NCI-H1105 (cell line): Measurements from ENCODE around the gene ATP5ME.
"Not testable (repeated sequence)": the region's sequence is repeated elsewhere in the genome, so short reads cannot be mapped to it uniquely, and the experiment has no call there.

Source experiments
- DNase-seq: peaks from one replicate; lab custom pipeline; 2025; lab: John Stamatoyannopoulos, UW

ATP5ME gene

DNA sequence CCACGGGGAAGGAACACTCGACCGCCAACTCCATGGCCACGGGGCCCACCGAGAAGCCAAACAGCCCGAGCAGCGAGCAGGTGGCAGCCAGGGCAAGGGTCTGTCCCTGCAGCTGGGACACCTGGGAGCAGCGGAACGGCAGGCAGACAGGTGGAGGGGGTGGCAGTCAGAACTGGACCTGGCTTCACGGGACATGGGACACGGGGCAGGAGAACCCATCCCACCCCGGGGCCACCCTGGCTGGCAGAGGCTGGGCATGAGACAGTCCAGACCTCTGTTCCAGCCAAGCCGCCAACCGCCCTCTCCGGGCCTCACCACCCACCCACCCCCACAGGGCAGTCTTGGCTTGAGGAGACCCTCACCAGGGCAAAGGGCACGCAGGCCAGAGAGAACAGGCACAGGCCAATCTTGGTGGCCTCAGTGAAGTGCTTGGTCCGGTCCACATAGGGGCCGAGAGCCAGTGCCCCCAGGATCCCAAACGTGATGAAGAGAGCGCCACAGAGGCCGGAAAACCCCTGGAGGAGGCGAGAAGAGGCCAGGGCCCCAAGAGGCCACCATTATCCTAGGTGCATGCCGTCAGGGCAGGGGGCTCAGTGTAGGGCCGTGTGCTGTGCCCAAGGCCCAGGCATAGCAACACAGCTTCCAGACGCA, 9.3 kb upstream of the ATP5ME start:
- DNase-seq, result no peak

DNA sequence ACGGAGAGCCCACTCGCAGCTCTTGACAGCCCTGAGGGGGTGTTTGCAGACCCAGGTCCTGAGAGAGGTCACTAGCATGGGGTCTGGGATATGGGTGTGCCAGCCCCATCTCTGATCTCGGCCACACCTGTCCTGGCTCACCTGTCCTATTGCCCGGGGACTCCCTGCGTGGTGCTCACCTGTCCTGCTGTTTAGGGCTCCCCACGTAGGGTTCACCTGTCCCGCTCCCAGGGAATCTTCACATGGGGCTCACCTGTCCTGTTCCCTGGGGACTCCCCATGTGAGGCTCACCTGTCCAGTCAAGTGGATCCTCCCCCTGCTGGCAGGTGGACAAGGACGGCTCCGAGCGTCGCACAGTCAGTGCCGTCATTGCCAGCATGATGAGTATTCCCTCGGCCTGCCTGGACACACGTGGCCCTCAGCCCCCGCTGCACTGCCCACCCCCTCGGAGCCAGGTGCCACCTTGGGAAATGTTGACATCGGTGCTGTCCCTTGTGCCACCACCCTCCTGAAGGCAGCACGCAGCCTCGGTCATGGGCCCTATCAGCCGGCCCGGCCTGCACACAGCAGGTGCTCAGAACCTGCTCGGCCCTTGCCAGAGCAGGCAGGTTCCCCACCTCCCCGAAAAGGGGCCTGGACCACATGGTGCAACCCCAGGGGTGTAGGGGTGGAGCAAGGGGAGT, 8.6 kb upstream of the ATP5ME start:
- no peak for DNase-seq

DNA sequence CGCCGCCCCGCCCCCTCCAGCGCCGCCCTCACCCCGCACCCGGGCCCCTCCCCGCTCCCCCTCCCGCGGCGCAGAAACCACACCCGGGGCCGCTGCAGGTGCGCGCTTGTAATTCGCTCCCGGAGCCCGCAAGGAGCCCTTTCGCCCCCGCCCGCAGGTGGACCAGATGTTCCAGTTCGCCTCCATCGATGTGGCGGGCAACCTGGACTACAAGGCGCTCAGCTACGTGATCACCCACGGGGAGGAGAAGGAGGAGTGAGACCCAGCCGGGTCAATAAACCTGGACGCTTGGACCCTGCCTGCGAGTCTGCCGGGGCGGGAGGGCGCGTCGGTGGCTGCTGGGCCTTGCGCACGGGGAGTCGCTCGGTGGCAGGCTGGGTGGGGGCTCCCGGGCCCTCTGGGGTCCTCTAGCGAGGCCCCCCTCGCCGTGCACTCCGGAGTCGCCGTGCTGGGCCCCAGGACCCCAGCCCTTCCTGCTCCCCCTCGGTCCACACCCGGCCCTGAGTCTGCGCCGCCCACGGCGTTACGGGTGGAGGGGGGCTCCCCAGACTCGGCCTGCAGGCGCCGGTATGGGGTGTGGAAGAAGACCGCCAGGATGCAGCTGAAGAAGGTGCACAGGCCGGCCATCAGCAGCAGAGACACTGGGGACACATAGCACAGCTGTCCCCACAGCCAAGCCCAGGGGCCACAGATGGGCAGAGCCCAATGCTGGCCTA, 7.8 kb upstream of the ATP5ME start:
- peak; percentile 60 for DNase-seq

GRCh38 chr4:680928-681645, 7.0 kb upstream of the ATP5ME start:
- DNase-seq, result no peak

- no peak for DNase-seq
Measured at GRCh38 chr4:680551-680927, 6.5 kb upstream of the ATP5ME start.

DNA sequence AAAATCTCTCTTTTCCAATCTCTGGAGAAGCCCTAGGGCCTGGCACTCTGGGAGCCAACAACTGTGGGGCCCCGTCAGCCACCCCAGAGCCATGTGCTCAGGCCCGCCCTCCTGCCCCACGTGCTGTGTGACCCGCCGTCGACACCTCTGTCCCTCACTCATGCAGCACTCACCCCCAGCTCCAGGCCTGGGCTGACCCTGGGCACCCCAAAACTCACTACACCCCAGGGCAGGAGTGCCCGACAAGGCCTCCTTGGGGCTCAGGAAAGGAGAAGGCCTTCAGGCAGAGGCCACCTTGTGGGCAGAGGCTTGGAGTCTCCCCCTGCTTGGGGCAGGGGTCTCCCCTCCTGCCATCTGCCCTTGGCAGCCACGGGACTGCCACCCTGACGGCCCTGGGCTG, 6.0 kb upstream of the ATP5ME start:
- DNase-seq, result no peak

DNA sequence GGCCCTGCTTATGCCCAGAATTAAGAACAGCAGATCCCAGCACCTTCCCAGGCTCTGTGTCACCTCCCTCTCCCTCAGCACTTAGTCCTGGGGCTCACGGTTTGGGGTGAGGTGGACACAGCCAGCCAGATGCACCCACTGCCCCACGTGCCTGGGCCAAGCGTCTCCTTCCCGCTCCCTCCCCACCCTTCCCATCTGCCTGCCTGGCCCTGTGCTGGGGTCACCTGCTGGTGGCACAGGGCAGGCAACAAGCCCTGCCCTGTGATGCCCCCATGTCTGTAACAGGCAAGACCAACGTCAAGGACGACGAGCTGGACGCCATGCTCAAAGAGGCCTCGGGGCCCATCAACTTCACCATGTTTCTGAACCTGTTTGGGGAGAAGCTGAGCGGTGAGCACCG, 5.6 kb upstream of the ATP5ME start:
- no peak for DNase-seq

DNA sequence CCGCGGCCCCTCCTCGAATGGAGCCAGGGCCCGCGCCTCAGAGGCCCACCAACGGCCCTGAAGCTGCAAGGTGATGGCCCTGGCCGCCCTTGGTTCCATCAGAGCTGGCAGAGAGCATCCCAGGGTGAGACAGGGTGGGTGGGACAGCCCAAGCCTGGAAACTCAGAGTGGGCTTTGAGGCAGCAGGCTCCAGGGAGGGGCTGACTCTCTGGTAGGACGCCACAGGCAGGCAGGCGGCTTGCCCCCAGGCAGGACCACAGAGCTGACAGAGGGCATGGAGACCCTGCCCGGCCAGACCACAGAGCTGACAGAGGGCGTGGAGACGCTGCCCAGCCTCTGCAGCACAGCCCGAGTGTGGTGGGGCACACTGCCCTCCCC, 5.0 kb upstream of the ATP5ME start:
- no peak for DNase-seq

DNA sequence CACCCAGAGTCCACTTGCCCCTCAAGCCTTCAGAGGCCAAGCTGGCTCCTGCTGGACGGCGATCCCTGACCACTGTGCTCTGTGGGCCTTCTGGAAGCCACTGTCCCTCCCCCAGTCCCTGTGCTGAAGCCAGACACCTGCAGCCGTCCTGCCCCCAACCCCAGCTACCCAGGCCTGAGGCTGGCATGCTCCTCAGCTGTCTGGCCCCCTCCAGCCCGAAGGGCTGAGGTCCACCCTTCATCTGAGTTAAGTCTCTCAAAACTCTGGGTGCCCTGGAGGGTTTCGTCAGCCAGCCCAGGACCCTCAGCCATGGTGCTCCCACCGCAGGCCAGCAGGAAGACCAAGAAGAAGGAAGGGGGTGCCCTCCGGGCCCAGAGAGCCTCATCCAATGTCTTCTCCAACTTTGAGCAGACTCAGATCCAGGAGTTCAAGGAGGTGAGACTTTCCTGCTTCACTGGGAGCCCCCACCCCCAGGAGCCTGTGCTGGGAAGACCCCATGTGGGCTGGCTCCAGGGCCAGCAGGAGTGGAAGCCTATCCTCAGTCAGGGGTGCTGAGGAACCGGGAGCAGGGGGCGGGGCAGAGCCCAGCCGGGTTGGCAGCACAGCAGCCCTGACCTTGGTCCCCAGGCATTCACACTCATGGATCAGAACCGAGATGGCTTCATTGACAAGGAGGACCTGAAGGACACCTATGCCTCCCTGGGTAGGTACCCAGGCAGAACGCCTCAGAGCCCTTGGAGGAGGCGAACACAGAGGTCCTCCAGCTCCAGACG, 4.4 kb upstream of the ATP5ME start:
- DNase-seq, result no peak

DNA sequence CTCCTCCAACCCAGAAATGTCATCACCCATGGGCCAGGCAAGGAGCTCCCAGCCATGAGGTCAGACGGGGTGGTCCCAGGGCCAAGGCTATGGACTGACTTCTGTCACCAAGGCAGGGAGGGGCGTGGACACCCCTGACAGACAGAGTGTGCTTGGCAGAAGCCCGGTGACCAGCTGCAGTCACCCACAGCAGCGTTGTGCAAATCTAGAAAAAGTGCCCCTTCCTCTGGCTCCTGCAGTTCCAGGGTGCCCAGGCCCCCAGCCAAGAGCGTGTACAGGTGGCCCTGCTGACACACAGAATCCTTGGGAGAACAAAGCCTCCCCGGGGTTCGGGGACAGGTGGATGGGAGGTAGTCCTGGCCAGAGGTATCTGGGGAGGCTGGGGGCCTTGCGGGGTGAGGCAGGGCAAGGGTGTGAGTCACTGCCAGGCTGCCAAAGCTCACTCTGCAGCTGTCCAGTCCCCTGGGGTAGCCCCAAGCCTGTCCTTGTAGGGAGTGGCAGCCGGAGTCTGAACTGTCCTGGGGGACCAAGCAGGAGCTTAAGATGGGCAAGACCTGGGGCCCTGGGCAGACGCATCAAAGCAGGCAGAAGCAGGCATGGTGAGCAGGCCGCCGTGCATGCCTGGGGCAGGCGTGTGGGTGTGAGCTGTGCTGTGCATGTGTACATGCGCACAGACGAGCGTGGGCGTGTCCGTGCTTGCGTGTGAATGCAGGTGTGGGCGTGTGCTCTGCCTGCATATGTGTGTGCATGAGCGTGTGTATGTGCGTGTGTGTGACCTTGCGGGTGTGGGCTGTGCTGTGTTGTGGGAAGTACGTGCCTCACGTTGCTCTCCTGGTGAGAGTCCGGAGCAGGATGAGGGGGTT, 3.6 kb upstream of the ATP5ME start:
- no peak for DNase-seq

- DNase-seq, result no peak
Measured at GRCh38 chr4:676871-677235, 2.8 kb upstream of the ATP5ME start.

GRCh38 chr4:675980-676870, 2.1 kb upstream of the ATP5ME start:
- no peak for DNase-seq

DNA sequence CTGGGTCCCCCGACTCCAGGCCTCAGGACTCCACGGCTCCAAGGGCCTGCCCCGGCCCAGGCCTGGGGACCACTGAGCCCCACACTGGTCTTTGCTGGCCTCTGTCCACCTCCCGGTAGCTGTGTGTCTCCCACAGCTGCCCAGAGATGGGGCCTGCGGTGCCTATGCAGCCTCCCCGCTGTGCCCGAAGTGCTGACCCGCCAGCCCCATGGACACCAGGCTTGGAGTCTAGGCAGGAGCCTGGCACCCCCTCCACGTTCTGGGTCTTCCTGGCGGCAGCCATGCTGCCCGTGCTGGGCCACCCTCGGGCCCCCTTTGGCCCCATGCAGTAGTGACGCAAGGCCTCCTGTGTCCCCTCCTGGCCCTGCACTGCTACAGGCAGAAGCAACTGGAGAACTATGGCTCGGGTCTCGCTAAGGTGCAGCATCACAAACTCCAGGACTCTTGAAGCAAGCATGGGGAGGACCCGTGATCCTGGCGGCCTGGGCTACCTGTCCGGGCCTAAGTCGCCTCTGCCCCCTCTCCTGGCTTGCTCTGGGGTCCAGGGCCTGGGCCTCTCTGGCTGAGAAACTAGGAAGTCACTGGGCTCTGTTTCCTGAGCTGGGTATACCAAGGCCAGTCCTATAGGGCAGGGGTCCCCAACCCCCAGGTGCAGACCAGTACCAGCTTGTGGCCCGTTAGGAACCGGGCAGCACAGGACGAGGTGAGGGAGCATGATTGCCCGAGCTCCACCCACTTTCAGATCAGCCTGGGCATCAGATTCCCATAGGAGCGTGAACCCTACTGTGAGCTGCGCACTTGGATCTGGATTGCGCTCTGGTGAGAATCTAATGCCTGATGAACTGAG, 1.2 kb upstream of the ATP5ME start:
- DNase-seq, result no peak

- DNase-seq, result no peak
Measured at GRCh38 chr4:673349-674091, 556 bp downstream of the ATP5ME start.

- no peak for DNase-seq
Measured at GRCh38 chr4:671769-672168, 2.3 kb downstream of the ATP5ME start.

DNA sequence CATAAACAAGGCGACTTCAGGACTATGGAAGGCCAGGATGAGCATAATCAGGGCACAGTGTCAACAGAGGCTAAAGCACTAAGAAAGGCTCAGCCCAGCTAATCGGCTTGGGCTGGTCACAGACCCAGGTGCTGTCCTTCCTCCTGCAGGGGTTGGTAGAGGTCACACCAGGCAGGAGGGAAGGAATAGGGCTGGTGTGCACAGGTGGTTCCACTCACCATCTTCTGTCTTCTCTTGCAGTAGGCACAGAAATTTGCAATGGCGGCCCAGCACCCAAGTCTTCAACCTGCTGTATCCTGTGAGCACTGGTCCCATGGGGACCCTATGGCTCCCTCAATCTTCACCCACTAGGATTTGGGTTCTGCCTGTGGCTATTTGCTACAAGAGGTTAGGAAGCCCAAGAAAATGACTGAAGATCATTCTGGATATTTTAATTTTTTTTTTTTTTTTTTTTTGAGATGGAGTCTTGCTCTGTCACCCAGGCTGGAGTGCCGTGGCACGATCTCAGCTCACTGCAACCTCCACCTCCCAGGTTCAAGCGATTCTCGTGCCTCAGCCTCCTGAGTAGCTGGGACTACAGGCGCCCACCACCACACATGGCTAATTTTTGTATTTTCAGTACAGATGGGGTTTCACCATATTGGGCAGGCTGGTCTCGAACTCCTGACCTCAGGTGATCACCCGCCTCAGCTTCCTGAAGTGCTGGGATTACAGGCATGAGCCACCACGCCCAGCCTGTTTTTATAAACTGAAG, 4.1 kb downstream of the ATP5ME start:
- not testable (repeated sequence) for DNase-seq

DNA sequence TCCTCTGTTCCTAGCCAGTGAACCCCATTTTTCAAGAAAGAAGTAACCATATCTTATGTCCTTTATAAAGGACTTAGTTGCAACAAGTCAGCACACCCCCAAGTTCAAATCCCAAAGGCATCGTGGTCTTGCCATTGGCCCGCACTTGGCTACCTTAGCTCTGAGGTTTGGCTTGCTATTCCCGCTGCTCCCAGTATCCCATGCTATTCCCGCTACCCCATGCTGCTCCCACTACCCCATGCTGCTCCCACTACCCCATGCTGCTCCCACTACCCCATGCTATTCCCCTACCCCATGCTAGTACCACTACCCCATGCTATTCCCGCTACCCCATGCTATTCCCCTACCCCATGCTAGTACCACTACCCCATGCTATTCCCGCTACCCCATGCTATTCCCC, 5.9 kb downstream of the ATP5ME start:
- DNase-seq, result not testable (repeated sequence)

DNA sequence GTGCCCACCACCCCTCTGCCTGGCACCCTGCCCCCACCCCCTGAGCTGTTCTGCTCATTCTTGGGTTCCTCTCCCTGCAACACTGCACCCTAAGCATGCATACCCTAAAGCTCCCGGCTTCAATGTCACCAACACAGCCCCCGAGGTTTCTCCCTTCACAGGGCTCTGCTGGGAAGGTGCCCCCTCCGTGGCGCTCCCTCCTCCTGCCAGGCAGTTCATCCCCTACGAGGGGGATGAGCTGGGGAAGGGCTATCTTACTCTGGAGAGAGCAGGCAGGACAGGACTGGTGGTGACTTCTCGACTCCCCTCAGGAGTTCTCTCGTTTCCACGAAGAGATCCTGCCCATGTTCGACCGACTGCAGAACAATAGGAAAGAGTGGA, 6.5 kb downstream of the ATP5ME start:
- DNase-seq, result no peak
